Measurements from ENCODE around the gene LYST.

LYST gene

GRCh38 chr1:235783148-235783776, 83.4 kb downstream of the LYST start:
- POLR2A ChIA-PET (ENCODE audit: low non-redundant PET), result no interaction called here
- H3K27ac ChIP-seq, result no peak overlapping the region
- TF ChIP-seq CTCF (conservative IDR thresholded peaks at IDR 0.05; ENCODE audit: low read depth), result peak; percentile 64
- peak; percentile 23 for DNase-seq (ENCODE audit: low spot score)
- CTCF ChIA-PET, result interaction anchor here (0.6 to 1.5 kb wide), 20 partner anchors 28 to 1453 kb away, joined by 3 to 8 read pairs (median 4); partner anchors contain the start of genes B3GALNT2 and LYST

DNA sequence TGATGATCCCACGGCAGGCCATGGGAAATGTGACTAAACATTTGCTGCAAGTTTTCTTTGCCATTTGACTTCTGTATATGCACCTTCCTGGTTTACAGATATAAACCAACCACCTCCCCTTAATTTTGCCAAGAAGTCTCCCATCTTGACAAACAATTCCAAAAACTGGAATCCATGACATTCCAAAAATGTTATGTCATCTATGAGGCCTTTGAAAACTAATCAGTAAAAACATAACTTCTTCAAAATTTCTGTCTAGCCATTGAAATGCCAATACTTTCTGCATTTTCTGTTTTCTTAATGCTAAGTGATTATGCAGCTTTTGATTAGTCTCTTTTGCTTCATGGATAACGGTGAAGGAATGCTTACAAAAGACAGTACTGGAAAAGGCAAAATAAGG, 84.1 kb downstream of the LYST start:
- CTCF ChIA-PET, result interaction anchor here (0.6 to 1.5 kb wide), 18 partner anchors 27 to 1452 kb away, joined by 3 to 8 read pairs (median 4); partner anchors contain the start of genes B3GALNT2 and LYST
- H3K27ac ChIP-seq, result no peak overlapping the region
- no peak for DNase-seq (ENCODE audit: low spot score)
- POLR2A ChIA-PET (ENCODE audit: low non-redundant PET), result no interaction called here
- TF ChIP-seq CTCF (conservative IDR thresholded peaks at IDR 0.05; ENCODE audit: low read depth), result no peak

GRCh38 chr1:235781807-235782206, 84.9 kb downstream of the LYST start:
- ChIA-PET CTCF (interaction anchor here (0.6 to 0.9 kb wide), 4 partner anchors 10 to 289 kb away, joined by 3 to 8 read pairs (median 4); partner anchors contain the start of gene B3GALNT2), POLR2A (ENCODE audit: low non-redundant PET) (no interaction called here)
- no peak for DNase-seq (ENCODE audit: low spot score)
- H3K27ac ChIP-seq, result no peak overlapping the region
- TF ChIP-seq CTCF (conservative IDR thresholded peaks at IDR 0.05; ENCODE audit: low read depth), result no peak

DNA sequence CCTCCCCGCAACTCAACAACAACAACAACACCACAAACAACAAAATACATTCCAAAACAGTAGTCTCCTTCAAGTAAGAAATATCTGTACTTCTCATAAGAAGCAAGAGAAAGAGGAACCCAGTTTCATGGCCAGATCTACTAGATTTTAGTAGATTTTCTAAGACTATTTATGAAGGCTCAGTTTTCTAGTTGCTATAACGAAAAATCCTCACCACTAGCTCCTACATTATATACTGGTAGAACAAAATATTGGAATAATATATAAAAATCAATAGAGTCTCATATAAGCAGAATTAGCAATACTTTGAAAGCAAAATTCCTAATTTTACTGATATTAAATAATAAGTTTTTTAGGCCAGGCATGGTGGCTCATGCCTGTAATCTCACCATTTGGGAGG, 86.9 kb downstream of the LYST start:
- no peak for TF ChIP-seq CTCF (conservative IDR thresholded peaks at IDR 0.05; ENCODE audit: low read depth)
- CTCF ChIA-PET, result no interaction called here
- POLR2A ChIA-PET (ENCODE audit: low non-redundant PET), result no interaction called here

GRCh38 chr1:235776396-235776795, 90.3 kb downstream of the LYST start:
- ChIA-PET POLR2A (ENCODE audit: low non-redundant PET) (no interaction called here), CTCF (interaction anchor here (1.2 kb wide), 1 partner anchor 272 kb away, joined by 3 read pairs; the partner anchor contains the start of gene B3GALNT2)
- no peak for TF ChIP-seq CTCF (conservative IDR thresholded peaks at IDR 0.05; ENCODE audit: low read depth)
- no peak overlapping the region for H3K27ac ChIP-seq
- no peak for DNase-seq (ENCODE audit: low spot score)

More for the DNA sequence above, 86.9 kb downstream of the LYST start:
- no peak overlapping the region for H3K27ac ChIP-seq
- DNase-seq (ENCODE audit: low spot score), result no peak

DNA sequence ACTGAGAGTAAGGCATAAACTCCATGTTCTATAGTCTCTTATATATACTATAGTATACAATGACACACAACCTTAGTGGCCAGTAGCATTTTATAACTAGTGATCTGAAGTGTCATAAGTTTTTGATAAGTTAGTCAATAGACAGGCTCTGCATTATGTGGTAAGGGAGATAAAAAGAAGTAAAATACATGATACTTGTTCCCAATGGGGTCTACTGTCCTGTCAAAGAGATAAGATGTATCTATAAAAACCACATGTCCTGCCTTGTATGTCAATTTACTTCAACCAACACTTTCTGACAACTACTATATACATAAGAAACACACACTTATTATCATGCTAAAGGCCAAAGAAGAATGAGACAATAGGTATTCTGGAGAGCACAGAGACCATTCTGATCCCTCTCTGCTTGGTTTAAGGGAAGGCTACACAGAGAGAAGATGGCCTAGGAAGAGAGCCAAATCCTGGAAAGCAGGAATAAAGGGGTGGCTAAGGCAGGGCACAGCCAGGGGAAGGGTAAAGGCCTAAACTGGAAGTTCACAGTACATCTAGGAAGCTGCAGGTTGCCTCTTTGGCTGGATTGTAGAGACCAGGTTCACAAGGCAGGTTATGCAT, 91.4 kb downstream of the LYST start:
- TF ChIP-seq CTCF (conservative IDR thresholded peaks at IDR 0.05; ENCODE audit: low read depth), result no peak
- ChIA-PET POLR2A (ENCODE audit: low non-redundant PET) (no interaction called here), CTCF (no interaction called here)
- no peak for DNase-seq (ENCODE audit: low spot score)
- H3K27ac ChIP-seq, result no peak overlapping the region
